ENCODE measurements around the gene C21orf58.

- TF ChIP-seq CTCF (IDR thresholded peaks at IDR 0.05; ENCODE audit: borderline replicate concordance, extremely low read depth, low read length, poor library complexity, severe bottlenecking) = no peak
- no peak for TF ChIP-seq EZH2 (IDR thresholded peaks at IDR 0.05; ENCODE audit: borderline replicate concordance, low read depth, low read length, severe bottlenecking)
These were observed 69.3 kb downstream of the C21orf58 start for GRCh38 chr21:46254208-46254975.
